Measurements from ENCODE around the gene OR2M5. TPM values are rescaled to one million over a fixed set of nuclear protein-coding genes. Genes with fewer than 3 reads are reported as not detected.

The OR2M5 gene
- total and polyA plus RNA-seq, 9 of the 15 experiments (the other 6 are each of a cell fraction or from before 2014, with no cell fraction given), result not detected

GRCh38 chr1:248164031-248164430 is 19.1 kb downstream of the OR2M5 start:
- H4K20me1 ChIP-seq (replicated peaks; ENCODE audit: control insufficient read depth, insufficient read depth, low read length), result no peaks in the 10 kb centered on the region
- H3K36me3 ChIP-seq (ENCODE audit: control insufficient read depth, insufficient read depth, low read length), result no peaks in the 10 kb centered on the region
- H3K27me3 ChIP-seq (ENCODE audit: control insufficient read depth in 2 of 2, insufficient read depth in 2 of 2, low read length in 2 of 2), result no peaks in the 10 kb centered on the region
- no peaks in the 10 kb centered on the region for H3K79me2 ChIP-seq (ENCODE audit: control insufficient read depth, insufficient read depth, low read length)
- 0% methylated on average over 9 of the region's 12 CpGs for WGBS (ENCODE audit: insufficient coverage, low coverage, missing lambda C conversion rate)
- ChIA-PET CTCF (ENCODE audit: low intra/inter-chr PET ratio) (no interaction called here), POLR2A (no interaction called here)
- no peak overlapping the region for H3K4me3 ChIP-seq
- H3K9me3 ChIP-seq (replicated peaks; ENCODE audit: control insufficient read depth, insufficient read depth, low read depth, low read length), result no peaks in the 10 kb centered on the region
- FAIRE-seq (no peak), DNase-seq (ENCODE audit: extremely low read depth in 1 of 4, low spot score in 3 of 4) (no peak), ATAC-seq (no peak)
- no peaks in the 10 kb centered on the region for H3K9me1 ChIP-seq (ENCODE audit: control insufficient read depth, insufficient read depth, low read length)
- no peak overlapping the region for H3K27ac ChIP-seq (ENCODE audit: extremely low read depth, low read depth, low read length)
- no TSS peak for BruUV-seq (replicated peaks)
- no peak overlapping the region for H2AFZ ChIP-seq (ENCODE audit: low read depth, low read length)
- TF ChIP-seq WHSC1 (IDR thresholded peaks at IDR 0.05; ENCODE audit: low read length) (no peak), PRPF4 (IDR thresholded peaks at IDR 0.05; ENCODE audit: insufficient read depth, low read depth, low read length, poor library complexity, severe bottlenecking) (no peak), YBX1 (IDR thresholded peaks at IDR 0.05) (no peak), RBFOX2 (IDR thresholded peaks at IDR 0.05; ENCODE audit: low read depth, low read length) (no peak), ZNF717 (CRISPR knock-in tag; IDR thresholded peaks at IDR 0.05) (no peak), TAF7 (tag; IDR thresholded peaks at IDR 0.05) (no peak), HDAC1 (IDR thresholded peaks at IDR 0.05) (no peak)
- H3K4me2 ChIP-seq (ENCODE audit: insufficient read depth, low read length), result no peak overlapping the region
- no peak overlapping the region for H3K9ac ChIP-seq (ENCODE audit: insufficient read depth in 1 of 2, low read depth in 2 of 2, low read length in 2 of 2)
- H3K4me1 ChIP-seq (replicated peaks in 1 of 2; ENCODE audit: control insufficient read depth in 2 of 2, insufficient read depth in 2 of 2, low read length in 2 of 2), result no peaks in the 10 kb centered on the region
- in situ Hi-C loops (cut with MboI) (no loop called here), intact Hi-C loops (cut with micrococcal nuclease) (no loop called here)

GRCh38 chr1:248165186-248165585 is 20.2 kb downstream of the OR2M5 start:
- no peak overlapping the region for H2AFZ ChIP-seq (ENCODE audit: low read depth, low read length)
- no peak for FAIRE-seq
- no peak overlapping the region for H3K4me3 ChIP-seq
- no peaks in the 10 kb centered on the region for H3K36me3 ChIP-seq (ENCODE audit: control insufficient read depth, insufficient read depth, low read length)
- no peaks in the 10 kb centered on the region for H3K9me1 ChIP-seq (ENCODE audit: control insufficient read depth, insufficient read depth, low read length)
- DNase-seq (ENCODE audit: extremely low read depth in 1 of 4, low spot score in 3 of 4), result no peak
- 0% methylated on average over 11 of the region's 14 CpGs for WGBS (ENCODE audit: insufficient coverage, low coverage, missing lambda C conversion rate)
- H3K27me3 ChIP-seq (ENCODE audit: control insufficient read depth in 2 of 2, insufficient read depth in 2 of 2, low read length in 2 of 2), result no peaks in the 10 kb centered on the region
- H3K4me2 ChIP-seq (ENCODE audit: insufficient read depth, low read length), result no peak overlapping the region
- no peaks in the 10 kb centered on the region for H3K79me2 ChIP-seq (ENCODE audit: control insufficient read depth, insufficient read depth, low read length)
- intact Hi-C loops (cut with micrococcal nuclease), result no loop called here
- H3K27ac ChIP-seq (ENCODE audit: extremely low read depth, low read depth, low read length), result no peak overlapping the region
- H3K9ac ChIP-seq (ENCODE audit: insufficient read depth in 1 of 2, low read depth in 2 of 2, low read length in 2 of 2), result no peak overlapping the region
- no peaks in the 10 kb centered on the region for H4K20me1 ChIP-seq (replicated peaks; ENCODE audit: control insufficient read depth, insufficient read depth, low read length)
- in situ Hi-C loops (cut with MboI), result no loop called here
- no TSS peak for BruUV-seq (replicated peaks)
- POLR2A ChIA-PET, result no interaction called here
- ATAC-seq, result no peak
- H3K4me1 ChIP-seq (replicated peaks in 1 of 2; ENCODE audit: control insufficient read depth in 2 of 2, insufficient read depth in 2 of 2, low read length in 2 of 2), result no peaks in the 10 kb centered on the region
- TF ChIP-seq FOXP4 (CRISPR knock-in tag; IDR thresholded peaks at IDR 0.05; ENCODE audit: borderline replicate concordance) (no peak), ZBTB17 (CRISPR knock-in tag; IDR thresholded peaks at IDR 0.05) (0 out of 2 replicates have a peak, but pooled peaks have one; percentile 38), ZNF280B (CRISPR knock-in tag; IDR thresholded peaks at IDR 0.05) (no peak)
- CTCF ChIA-PET (ENCODE audit: low intra/inter-chr PET ratio), result no interaction called here
- H3K9me3 ChIP-seq (replicated peaks; ENCODE audit: control insufficient read depth, insufficient read depth, low read depth, low read length), result no peaks in the 10 kb centered on the region

Data from K562 (cell line).